ENCODE data around the gene AEN.

AEN gene

DNA sequence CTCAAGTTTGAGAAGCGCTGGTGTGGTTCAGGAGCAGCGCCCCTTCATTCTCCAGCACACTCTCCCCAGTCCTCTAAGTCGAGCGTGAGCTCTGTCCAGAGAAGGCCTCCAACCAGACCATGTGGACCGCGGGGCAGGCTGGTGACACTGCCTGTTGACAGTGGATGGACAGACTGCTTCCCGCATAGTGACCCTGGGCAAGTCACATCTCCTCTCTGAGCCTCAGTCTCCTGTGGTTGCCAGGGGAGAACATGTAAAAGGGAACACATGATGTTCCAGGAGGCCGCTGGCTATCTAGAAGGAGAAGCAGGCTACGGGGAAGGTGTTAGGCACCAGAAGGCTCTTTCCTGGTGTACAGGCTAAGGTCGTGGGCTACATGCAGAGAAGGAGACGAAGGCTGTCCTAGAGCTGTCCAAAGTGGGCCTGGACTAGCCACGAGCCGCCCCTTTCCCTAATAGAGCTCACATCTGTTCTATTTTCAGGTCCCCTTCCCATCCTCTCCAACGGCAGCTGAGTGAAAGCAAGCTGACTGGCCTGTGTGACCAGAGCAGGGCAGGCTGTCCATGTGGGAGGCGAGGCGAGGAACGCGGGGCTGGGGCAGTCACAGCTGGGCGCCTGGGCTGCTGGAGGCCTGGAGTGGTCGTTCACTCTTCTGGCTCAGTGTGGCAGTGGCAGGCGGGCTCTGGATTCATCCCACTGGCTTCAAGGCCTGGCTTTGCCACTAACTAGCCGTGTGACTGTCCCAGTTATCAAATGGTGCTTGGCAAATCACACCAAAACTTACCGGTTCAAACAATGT lies 28.8 kb downstream of the AEN start:
- DNase-seq (ENCODE audit: low read depth in 2 of 2), result no peak

DNA sequence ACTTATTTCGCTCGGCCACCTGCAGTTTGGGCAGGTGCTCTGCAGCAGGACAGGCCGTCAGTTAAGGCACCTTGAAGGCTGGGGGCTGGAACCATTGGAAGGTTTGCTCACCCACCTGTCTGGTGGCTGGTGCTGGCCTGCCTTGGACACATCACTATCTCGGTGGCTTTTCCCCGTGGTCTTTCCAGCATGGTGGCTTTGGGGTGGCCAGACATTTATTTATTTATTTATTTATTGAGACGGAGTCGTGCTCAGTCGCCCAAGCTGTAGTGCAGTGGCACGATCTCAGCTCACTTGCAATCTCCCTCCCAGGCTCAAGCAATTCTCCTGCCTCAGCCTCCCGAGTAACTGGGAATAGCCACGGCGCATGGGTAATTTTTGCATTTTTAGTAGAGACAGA lies 29.4 kb downstream of the AEN start:
- DNase-seq (ENCODE audit: low read depth in 2 of 2), result no peak

DNA sequence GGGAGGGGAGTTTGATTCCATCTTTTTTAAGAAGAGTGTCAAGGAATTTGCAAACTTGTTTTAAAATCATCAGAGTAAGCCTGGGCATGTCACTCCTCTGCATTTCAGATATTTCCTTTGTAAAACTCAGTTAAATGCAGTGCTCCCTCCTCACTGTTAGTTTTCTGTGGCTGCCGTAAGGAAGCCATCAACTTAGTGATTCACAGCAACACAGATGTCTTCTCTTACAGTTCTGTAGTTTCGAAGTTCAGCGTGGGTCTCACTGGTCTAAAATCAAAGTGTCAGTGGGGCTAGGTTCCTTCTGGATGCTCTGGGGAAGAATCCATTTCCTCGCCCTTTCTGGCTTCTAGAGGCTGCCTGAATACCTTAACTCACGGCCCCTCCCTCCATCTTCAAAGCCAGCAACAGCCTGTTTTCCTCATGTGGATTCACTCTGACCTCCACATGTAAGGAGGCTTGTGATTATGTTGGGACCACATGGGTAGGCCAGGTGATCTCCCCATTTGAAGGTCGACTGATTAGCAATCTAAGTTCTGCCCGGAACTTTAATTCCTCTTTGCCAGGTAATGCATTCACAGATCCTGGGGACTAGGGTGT lies 30.1 kb downstream of the AEN start:
- no peak for DNase-seq (ENCODE audit: low read depth in 2 of 2)

DNA sequence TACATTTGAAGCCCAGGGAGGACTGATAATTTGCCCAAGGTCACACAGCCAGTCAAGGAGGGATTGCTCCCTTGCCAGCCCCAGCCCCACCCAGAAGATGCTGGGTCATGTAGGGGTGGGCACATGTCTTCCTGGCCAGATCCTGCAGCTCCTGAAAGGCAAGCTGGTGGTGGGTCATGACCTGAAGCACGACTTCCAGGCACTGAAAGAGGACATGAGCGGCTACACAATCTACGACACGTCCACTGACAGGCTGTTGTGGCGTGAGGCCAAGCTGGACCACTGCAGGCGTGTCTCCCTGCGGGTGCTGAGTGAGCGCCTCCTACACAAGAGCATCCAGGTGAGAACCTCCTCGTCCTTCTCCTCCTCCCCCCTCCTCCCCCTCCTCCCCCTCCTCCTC lies 30.8 kb downstream of the AEN start:
- no peak for DNase-seq (ENCODE audit: low read depth in 2 of 2)

DNA sequence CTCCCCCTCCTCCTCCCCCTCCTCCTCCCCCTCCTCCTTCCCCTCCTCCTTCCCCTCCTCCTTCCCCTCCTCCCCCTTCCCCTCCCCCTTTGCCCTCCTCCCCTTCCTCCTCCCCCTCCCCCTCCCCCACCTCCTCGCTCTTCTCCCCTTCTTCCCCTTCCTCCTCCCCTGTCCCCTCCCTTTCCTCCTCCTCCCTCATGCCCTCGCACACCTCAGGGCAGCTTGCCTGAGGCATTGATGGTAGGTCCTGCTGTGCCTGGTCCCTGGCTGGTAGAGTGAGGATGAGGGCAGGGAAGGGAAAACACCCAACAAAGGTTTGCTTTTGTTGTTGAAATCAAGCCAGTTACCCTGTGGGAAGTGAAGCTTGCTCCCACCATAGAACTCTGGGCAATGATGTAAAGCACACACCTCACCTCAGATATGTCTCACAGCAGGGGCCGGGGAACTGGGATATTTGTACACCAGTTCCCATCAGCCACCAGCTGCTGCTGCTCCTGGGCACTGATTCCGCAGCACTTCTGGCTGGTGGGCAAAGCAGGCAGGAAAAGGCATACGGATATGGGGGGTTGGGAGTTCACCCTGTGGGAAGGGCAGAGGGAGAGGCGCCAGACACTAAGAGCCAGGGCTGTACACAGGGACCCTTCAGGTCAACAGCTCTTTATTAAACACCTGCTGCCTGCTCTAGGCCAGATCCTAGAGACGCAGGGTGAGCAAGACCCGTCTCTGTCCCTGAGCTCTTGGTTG lies 31.5 kb downstream of the AEN start:
- DNase-seq (ENCODE audit: low read depth in 2 of 2), result no peak

DNA sequence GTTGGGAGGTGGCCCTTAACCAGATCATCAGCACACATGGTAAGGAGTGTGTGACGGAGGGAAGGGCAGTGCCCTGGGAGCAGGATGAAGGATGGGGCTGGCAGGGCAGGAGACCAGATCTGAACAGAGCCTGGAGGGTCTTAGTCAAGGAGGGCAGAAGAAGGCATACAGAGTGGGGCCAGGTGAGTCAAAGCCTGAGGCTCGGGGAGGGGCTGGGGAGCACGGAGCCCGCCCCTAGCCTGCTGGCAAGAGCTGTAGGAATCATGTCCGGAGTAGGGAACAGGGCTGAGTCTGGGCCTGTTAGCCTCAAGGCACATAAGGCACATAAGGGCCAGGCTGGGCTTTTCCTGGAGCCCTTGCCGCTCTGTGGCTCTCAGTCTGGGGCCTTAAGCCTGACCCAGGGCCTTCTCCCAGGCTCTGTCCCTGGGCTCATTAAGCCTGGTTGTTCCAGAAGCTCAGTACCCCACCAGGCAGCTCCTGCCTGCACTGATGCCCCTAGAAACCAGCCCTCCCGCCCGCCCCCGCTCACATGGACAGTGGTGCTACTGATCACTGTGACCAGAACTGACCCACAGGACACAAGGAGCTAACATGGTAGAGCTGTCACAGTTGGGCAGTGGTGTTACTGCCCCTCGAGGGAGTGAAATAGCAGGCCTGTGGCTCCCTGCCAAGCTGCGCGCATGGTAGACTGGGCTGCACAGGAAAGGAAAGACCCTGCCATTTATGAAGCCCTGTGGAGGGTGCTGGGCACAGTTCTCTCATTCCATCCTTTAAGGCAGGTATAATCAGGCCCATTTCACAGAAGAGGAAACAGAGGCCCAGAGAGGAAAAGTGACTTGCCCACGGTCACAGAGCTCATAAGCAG lies 32.3 kb downstream of the AEN start:
- no peak for DNase-seq (ENCODE audit: low read depth in 2 of 2)

DNA sequence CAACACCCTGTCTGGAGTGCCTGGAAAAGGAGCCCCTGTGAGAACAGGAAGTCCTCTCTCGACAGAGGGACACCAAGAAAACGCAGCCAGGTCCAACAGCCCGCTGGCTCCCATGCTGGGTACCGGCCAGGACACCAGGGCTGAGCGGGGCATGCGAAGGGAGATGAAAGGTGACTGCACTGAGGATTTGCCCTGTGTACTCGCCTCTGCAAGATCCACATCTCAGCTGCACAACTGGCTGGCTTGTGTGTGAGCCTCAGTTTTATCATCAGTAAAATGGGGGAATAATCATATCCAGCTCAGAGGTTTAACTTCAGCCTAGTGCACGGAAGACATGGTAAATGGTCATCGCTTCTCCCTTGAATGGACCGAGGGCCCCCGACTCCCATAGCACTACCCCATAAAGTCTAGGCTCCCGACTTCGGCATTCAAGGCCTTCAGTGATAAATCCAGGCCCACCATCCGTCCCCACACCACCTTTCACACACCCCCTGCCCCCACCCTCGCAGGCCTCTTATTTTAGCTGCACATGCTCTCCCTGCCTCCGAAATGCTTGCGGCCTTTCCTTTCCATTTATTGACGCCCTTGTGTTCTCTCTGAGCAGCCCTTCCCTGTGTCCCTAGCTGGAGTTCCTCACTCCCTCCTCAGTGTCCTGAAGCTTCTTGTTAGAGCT lies 33.4 kb downstream of the AEN start:
- DNase-seq (ENCODE audit: low read depth in 2 of 2), result no peak

DNA sequence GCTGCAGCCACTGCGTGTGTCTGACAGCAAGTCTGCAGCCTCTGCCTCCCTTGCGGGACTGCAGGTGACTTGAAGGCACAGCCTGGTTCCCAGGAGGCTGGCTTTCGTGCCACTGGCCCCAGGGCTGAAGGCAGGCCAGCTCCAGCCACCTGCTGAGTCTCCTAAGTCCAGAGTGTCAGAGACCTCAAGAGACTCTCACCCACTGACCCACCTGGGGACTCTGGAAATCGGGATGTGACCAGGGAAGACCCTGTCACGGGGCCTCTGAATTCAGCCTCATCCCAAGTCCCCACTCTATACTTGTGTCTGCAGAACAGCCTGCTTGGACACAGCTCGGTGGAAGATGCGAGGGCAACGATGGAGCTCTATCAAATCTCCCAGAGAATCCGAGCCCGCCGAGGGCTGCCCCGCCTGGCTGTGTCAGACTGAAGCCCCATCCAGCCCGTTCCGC lies 34.0 kb downstream of the AEN start:
- DNase-seq (ENCODE audit: low read depth in 2 of 2), result no peak

DNA sequence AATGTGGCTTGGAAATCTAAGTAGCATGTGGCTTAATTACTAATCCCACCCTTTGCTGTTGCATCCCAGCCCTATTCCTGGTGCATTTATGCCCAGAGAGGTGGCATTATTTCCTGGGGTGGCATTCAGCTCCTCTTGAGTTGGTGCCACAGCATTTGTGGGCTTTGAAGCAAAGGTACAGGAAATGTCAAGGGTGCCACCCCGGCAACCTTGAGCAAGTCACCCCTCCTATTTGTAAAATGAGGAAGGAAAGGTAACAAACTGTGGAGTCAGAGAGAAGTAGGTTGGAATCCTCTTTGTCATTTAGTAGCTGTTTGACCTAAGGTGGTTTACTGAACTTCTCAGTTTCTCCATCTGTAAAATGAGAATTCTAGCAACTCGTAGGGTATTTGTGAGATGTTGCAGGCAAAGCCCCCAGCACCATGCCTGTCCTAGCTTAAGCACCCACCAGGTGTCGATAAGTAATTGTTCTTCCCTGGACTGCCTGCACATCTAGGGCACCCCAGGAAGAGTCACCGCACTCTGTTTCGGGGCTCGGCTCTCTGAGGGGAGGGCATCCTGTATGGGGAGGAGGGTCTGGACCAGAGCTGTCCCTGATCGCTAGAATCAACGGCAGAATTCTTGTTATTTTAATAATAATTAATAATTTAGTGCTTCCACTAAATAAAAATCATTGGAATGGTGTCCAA lies 34.8 kb downstream of the AEN start:
- no peak for DNase-seq (ENCODE audit: low read depth in 2 of 2)

DNA sequence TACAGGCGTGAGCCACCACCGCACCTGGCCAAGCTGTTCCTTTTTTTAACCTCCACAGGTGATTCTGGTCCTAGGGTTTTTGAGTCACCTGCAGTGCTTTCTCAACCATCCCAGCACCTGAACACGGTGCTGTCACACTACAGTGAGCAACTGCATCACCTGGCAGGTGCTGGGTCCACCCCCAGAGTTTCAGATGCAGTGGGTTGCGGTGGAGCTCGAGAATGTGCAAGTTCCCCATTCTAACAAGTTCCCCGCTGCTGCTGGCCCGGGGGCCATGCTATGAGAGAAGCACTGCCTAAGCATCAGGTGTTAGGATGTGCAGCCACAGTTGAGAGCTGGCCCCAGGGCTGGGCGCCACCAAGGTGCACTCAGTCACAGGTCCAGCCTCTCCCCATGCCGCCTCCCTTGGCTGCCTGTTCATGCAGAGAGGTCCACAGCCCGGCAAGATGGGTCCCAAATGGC lies 35.7 kb downstream of the AEN start:
- no peak for DNase-seq (ENCODE audit: low read depth in 2 of 2)

DNA sequence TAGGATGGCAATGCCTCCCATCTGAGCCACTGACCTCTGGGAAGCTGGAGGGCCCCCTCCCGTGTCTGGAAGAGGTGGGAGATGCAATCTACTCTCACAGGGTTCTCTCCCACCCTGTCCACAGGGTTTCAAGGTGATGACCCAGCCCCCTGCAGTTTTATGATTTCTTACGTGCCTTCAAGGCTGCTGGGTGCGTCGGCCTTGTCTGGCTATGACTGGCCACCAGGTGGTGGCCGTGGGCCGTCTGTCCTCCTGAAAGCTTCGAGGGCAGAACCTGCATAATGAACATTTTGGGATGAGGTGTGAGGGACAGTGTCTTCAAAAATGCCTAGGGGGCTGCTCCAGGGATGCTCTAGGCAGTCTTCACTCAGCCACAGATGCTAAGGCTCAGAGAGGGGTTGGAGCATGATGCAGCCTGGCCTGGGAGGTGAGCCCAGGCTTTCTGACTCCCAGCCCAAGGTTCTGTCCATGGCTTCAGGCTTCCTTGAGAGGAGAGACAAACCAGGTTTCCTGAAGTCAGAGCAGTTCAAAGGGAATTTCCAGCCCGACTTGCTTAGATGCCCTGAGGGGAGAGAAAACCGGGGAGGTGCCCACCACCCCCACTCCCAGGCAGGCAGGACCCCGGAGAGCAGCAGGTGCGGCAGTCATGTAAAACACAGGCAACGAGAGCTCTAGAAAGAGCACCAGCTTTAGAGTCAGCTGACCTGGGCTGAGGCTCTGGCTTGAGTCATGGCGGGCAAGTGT lies 36.4 kb downstream of the AEN start:
- DNase-seq (ENCODE audit: low read depth in 2 of 2), result no peak

DNA sequence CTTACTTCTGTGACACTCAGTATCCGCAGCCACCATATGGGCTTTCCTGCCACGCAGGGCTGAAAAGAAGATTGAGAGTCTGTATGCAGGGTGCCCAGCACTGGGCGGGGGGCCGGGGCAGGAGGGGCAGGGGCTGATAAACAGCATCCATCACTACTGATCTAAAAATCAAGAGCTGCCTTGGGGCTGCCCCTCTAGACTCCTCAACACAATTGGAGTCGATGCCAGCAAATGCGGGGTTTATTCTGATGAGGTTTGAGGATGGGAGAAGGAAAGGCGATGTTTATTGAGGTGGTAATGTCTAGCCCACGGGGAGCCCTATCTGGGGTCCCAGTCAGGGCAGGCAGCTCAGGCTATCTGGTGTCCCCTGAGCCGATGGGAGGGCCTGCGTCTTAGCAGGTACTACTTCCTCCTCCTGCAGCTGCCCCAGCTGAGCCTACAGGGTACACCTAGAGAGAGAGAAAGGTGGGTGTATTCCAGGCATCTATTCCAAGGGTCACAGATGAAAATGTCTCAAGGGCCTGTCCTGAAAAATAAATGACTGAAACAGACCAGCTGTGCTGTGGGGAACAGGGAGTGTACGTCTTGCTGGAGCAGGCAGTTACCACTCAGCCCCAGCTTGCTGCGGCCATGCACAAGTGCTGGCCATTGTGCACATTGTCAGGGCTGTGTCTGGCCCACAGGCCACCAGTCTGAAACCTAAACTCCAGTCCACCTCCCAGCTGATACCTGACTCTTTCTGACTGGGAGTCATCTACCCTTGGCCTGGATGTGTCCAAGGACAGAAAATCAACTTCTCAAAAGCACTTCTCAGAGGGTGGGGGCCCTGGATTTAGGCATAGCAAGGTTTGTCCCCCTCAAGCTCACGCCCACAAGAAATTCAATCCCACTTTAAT lies 37.2 kb downstream of the AEN start:
- DNase-seq (ENCODE audit: low read depth in 2 of 2), result no peak

DNA sequence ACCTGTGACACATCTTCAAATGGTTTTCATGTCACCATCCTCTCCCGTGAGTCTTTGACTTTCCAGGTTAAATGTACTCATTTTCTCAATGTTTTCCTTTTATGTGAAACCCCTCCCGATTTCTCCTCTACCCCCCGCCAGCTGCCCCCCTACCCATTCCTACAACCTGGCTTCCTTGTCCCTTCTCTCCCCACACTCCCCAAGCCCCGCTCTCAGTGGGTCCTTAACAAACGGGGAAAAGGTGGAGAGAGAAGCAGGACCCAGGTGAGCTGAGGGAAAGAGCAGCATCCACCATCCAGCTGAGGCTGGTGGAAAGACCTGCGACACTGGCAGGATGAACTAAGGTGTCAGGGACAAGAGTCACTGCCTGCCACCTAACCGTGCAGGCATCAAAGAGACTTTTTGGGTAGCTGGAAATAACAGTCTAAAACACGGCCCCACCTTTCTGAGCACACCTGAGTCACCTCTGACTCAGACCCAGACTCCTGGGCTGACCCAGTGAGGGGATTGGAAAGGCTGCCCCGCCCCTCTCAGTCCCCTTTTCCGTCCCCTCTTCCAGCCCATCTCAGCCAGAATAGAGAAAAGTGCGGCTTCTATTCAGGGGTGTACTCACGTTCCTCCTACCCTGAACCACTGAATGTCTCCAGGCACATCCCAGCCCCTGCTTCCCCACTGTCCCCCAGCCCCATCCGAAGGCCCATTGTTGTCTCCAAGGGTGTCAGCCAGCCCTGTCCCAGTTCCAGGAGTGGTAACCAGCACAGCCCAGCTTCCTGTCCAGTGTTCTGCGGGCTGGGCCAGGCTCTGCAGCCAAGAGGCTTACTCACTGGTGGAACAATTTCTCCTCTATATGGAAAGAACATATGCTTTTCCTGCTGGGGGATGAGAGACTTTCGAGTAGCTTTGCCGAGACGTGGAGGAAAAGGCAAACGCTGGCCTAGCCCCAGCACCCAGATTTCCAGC lies 38.1 kb downstream of the AEN start:
- DNase-seq (ENCODE audit: low read depth in 2 of 2), result no peak

DNA sequence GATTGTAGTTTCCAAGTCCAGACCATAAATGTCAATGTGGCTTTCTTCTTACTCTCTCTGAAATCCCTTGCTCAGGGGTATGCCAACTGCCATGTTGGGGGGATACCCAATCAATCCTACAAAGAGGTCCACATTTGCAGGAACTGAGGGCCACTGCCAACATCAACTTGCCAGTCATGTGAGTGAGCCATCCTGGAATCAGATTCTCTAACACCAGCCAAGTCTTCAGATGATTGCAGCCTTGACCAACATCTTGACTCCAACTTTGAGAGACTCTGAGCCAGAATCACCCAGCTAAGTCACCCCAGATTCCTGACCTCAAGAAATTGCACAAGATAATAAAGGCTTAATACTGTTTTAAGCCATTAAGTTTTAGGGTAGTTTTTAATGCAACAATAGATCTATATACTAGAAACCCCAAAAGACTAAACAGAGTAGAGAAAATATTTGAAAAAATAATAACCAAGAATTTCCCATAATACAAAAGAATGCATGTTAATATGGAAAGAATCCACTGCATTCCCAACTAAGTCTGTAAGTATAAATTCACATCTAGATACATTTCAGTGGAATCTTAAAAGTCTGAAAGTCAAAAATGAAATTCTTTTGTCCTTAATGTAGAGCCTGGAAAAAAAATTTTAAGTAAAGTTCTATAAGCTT lies 40.0 kb downstream of the AEN start:
- no peak for DNase-seq (ENCODE audit: low read depth in 2 of 2)

DNA sequence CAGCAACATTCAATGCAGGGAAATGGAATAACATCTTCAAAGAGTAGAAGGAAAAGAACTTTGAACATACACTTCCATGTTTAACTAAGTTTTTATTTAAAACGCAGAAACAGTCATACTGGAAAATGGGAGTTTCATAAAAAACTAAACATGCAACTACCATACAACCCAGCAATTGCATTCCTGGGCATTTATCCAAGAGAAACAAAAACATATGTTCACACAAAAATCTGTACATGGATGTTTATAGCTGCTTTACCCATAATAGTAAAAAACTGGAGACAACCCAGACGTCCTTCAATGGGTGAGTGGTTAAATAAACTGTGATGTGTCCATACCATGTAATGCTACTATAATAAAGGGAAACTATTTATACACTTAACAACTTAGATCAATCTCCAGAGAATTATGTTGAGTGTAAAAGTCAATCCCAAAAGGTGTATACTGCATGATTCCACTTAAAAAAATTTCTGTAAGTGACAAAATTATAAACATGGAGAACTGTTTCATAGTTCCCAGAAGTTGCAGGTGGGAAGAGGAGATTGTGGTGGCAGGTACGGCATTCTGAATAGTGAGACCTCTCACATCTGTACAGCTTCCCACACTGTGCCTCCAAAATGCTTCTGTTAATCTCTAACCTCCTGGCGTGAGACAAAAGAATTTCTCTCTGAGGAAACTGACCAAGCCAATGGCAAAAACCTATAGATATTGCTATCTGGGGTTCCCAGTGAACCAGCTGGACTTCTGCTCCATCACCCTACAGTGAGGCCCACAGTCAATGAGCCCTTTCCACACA lies 40.8 kb downstream of the AEN start:
- no peak for DNase-seq (ENCODE audit: low read depth in 2 of 2)

DNA sequence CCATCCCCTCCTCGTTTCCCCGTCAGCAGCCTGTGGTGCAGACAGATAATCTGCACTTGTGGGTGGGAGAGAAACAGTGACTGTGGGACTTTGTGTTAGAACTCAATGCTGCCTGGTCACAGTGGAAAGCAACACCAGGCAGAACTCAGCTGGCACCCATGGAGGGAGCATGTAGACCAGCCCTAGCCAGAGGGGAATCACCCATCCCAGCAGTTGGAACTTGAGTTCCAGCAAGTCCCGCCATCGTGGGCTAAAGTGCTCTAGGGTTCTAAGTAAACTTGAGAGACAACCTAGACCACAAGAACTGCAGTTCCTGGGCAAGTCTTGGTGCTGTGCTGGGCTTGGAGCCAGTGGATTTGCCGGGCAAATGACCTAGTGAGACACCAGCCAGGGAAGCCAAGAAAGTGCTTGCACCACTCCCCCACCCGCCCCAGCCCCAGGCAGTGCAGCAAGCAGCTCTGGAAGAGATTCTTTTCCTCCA lies 42.0 kb downstream of the AEN start:
- DNase-seq (ENCODE audit: low read depth in 2 of 2), result no peak

Data from stimulated activated CD4-positive, alpha-beta T cell treated with anti-CD3 and anti-CD28 coated beads, Interleukin-12 subunit alpha, Interleukin-12 subunit beta, amount 100 ng/mL, for 24 hours (primary cell).